Activated T-cell treated with anti-CD3 and anti-CD28 coated beads, Interleukin-2, amount 50 U/mL, for 4 hours (primary cell): ENCODE results near the gene RNF19B. TPM values are rescaled to one million over a fixed set of nuclear protein-coding genes. Genes with fewer than 3 reads are reported as not detected.
A peak's percentile ranks its signal among the peaks of the same experiment; 100 is the strongest.
"Not testable (repeated sequence)": the region's sequence is repeated elsewhere in the genome, so short reads cannot be mapped to it uniquely, and the experiment has no call there.

Experiments used
- ATAC-seq, 2 donors: fragments of 200-7000 bp; cut with Tn5 transposase; one replicate each; pipeline ENCODE4 v1.10.0; 2021
- DNase-seq: peaks from one replicate; pipeline ENCODE4 v3.0.0-alpha.2; 2020
- H3K27me3 Mint-ChIP-seq: one replicate; pipeline ENCODE4 v1.8.0; 2021; ENCODE audit warnings: low read depth, mixed read lengths
- H3K36me3 Mint-ChIP-seq: one replicate; pipeline ENCODE4 v1.8.0; 2022; ENCODE audit warnings: mixed read lengths; ENCODE audit not compliant: insufficient read depth
- H3K4me1 Mint-ChIP-seq: one replicate; pipeline ENCODE4 v1.8.0; 2021; ENCODE audit warnings: low read depth, mixed read lengths
- H3K4me3 Mint-ChIP-seq: one replicate; pipeline ENCODE4 v1.8.0; 2021; ENCODE audit warnings: mild to moderate bottlenecking, moderate library complexity, mixed read lengths
- H3K9me3 Mint-ChIP-seq: one replicate; pipeline ENCODE4 v1.8.0; 2021; ENCODE audit warnings: mixed read lengths
- total RNA-seq, 3 donors: library from RNA; stranded (reverse); gene quantifications; one replicate each; pipeline ENCODE4 v1.2.1, GENCODE V29; 2021

The RNF19B gene
- total RNA-seq, 3 donors from 2014 or later: 21.4 to 32.9 (median 23.9) TPM

GRCh38 chr1:33000427-33001026 is 35.9 kb upstream of the RNF19B start:
- ATAC-seq: no peak
- Mint-ChIP-seq H3K27me3 (no peaks in the 10 kb centered on the region), H3K36me3 (peaks cover 6% of the 10 kb centered on the region), H3K9me3 (no peaks in the 10 kb centered on the region), H3K4me3 (no peak overlapping the region), H3K4me1 (peaks cover 26% of the 10 kb centered on the region)
- DNase-seq: no peak

- H3K36me3 Mint-ChIP-seq: peaks cover 3% of the 10 kb centered on the region
- H3K27me3 Mint-ChIP-seq: no peaks in the 10 kb centered on the region
- H3K4me1 Mint-ChIP-seq: peaks cover 17% of the 10 kb centered on the region
These were observed 34.4 kb upstream of the RNF19B start for GRCh38 chr1:32998997-32999396.

GRCh38 chr1:32998064-32998463 is 33.5 kb upstream of the RNF19B start:
- DNase-seq (no peak), ATAC-seq (no peak)
- H3K4me1 Mint-ChIP-seq: peaks cover 18% of the 10 kb centered on the region
- no peaks in the 10 kb centered on the region for H3K9me3 Mint-ChIP-seq
- no peaks in the 10 kb centered on the region for H3K27me3 Mint-ChIP-seq
- no peak overlapping the region for H3K4me3 Mint-ChIP-seq
- H3K36me3 Mint-ChIP-seq: peaks cover 3% of the 10 kb centered on the region

More at GRCh38 chr1:32998997-32999396, 34.4 kb upstream of the RNF19B start:
- no peak for ATAC-seq
- H3K9me3 Mint-ChIP-seq: no peaks in the 10 kb centered on the region
- H3K4me3 Mint-ChIP-seq: no peak overlapping the region
- no peak for DNase-seq

- DNase-seq (no peak), ATAC-seq (no peak)
- Mint-ChIP-seq H3K4me3 (no peak overlapping the region), H3K4me1 (peaks cover 22% of the 10 kb centered on the region), H3K36me3 (peaks cover 3% of the 10 kb centered on the region), H3K9me3 (no peaks in the 10 kb centered on the region), H3K27me3 (no peaks in the 10 kb centered on the region)
These were observed 32.8 kb upstream of the RNF19B start for GRCh38 chr1:32997381-32997891.

- ATAC-seq, H3K4me3 Mint-ChIP-seq, DNase-seq, H3K27me3 Mint-ChIP-seq, H3K36me3 Mint-ChIP-seq, H3K9me3 Mint-ChIP-seq: not testable (repeated sequence)
- peaks cover 50% of the 10 kb centered on the region for H3K4me1 Mint-ChIP-seq
These were observed 28.7 kb upstream of the RNF19B start for GRCh38 chr1:32993324-32993636.

- no peaks in the 10 kb centered on the region for H3K27me3 Mint-ChIP-seq
- peaks cover 46% of the 10 kb centered on the region for H3K4me1 Mint-ChIP-seq
- H3K36me3 Mint-ChIP-seq: no peaks in the 10 kb centered on the region
- no peaks in the 10 kb centered on the region for H3K9me3 Mint-ChIP-seq
- H3K4me3 Mint-ChIP-seq: no peak overlapping the region
- DNase-seq: no peak
- ATAC-seq: peak; percentile 88 to 90
These were observed 28.1 kb upstream of the RNF19B start for GRCh38 chr1:32992489-32993323.

- DNase-seq (no peak), ATAC-seq (no peak)
- Mint-ChIP-seq H3K4me1 (peaks cover 41% of the 10 kb centered on the region), H3K27me3 (no peaks in the 10 kb centered on the region), H3K36me3 (no peaks in the 10 kb centered on the region), H3K9me3 (no peaks in the 10 kb centered on the region), H3K4me3 (no peak overlapping the region)
These were observed 27.3 kb upstream of the RNF19B start for GRCh38 chr1:32991819-32992488.

GRCh38 chr1:32991386-32991785 is 26.8 kb upstream of the RNF19B start:
- Mint-ChIP-seq H3K4me1 (peaks cover 41% of the 10 kb centered on the region), H3K4me3 (no peak overlapping the region)

GRCh38 chr1:32990887-32991286 is 26.3 kb upstream of the RNF19B start:
- peaks cover 2% of the 10 kb centered on the region for H3K36me3 Mint-ChIP-seq
- H3K9me3 Mint-ChIP-seq: no peaks in the 10 kb centered on the region
- DNase-seq (no peak), ATAC-seq (no peak)
- H3K4me1 Mint-ChIP-seq: peaks cover 41% of the 10 kb centered on the region
- H3K4me3 Mint-ChIP-seq: no peak overlapping the region
- H3K27me3 Mint-ChIP-seq: no peaks in the 10 kb centered on the region

More at GRCh38 chr1:32991386-32991785, 26.8 kb upstream of the RNF19B start:
- DNase-seq (no peak), ATAC-seq (no peak)
- H3K27me3 Mint-ChIP-seq: no peaks in the 10 kb centered on the region
- peaks cover 2% of the 10 kb centered on the region for H3K36me3 Mint-ChIP-seq
- no peaks in the 10 kb centered on the region for H3K9me3 Mint-ChIP-seq

- DNase-seq (no peak), ATAC-seq (peak; percentile 45 to 46)
- peak overlapping the region; percentile 33 for H3K4me3 Mint-ChIP-seq
- no peaks in the 10 kb centered on the region for H3K9me3 Mint-ChIP-seq
- no peaks in the 10 kb centered on the region for H3K27me3 Mint-ChIP-seq
- H3K4me1 Mint-ChIP-seq: peaks cover 46% of the 10 kb centered on the region
- H3K36me3 Mint-ChIP-seq: peaks cover 2% of the 10 kb centered on the region
These were observed 24.8 kb upstream of the RNF19B start for GRCh38 chr1:32989160-32990050.

- ATAC-seq (no peak), DNase-seq (no peak)
- no peaks in the 10 kb centered on the region for H3K9me3 Mint-ChIP-seq
- H3K4me3 Mint-ChIP-seq: no peak overlapping the region
- H3K36me3 Mint-ChIP-seq: peaks cover 2% of the 10 kb centered on the region
- peaks cover 53% of the 10 kb centered on the region for H3K4me1 Mint-ChIP-seq
- no peaks in the 10 kb centered on the region for H3K27me3 Mint-ChIP-seq
These were observed 24.1 kb upstream of the RNF19B start for GRCh38 chr1:32988665-32989064.

GRCh38 chr1:32985226-32985625 is 20.6 kb upstream of the RNF19B start:
- Mint-ChIP-seq H3K27me3 (no peaks in the 10 kb centered on the region), H3K4me3 (no peak overlapping the region), H3K4me1 (peaks cover 55% of the 10 kb centered on the region), H3K9me3 (no peaks in the 10 kb centered on the region), H3K36me3 (peaks cover 2% of the 10 kb centered on the region)
- no peak for ATAC-seq
- DNase-seq: no peak

- DNase-seq: no peak
- H3K27me3 Mint-ChIP-seq: no peaks in the 10 kb centered on the region
- no peak for ATAC-seq
- H3K4me3 Mint-ChIP-seq: no peak overlapping the region
- peaks cover 54% of the 10 kb centered on the region for H3K4me1 Mint-ChIP-seq
- H3K36me3 Mint-ChIP-seq: peaks cover 2% of the 10 kb centered on the region
- no peaks in the 10 kb centered on the region for H3K9me3 Mint-ChIP-seq
These were observed 20.0 kb upstream of the RNF19B start for GRCh38 chr1:32984455-32985171.
